SK-N-SH (cell line): ENCODE data around the gene CEP57. TPM values are rescaled to one million over a fixed set of nuclear protein-coding genes. Genes with fewer than 3 reads are reported as not detected.

Source experiments
- CTCF ChIA-PET: fragments of 300-600, 350-600 bp; formaldehyde crosslinking; extraction: SDS; loops from one replicate; lab custom pipeline; 2021; lab: Yijun Ruan, JAX
- POLR2A ChIA-PET: fragments of 350-600 bp; sonication (Branson Sonifier 250); formaldehyde crosslinking; extraction: SDS; loops from one replicate; lab custom pipeline; 2020; ENCODE audit warnings: antibody characterized with exemption, inconsistent platforms; lab: Yijun Ruan, JAX
- DNase-seq: peaks from one replicate; pipeline ENCODE4 v3.0.0; 2012
- H2AFZ ChIP-seq: fragments of 200-600 bp; sonication (generic); 2 replicates; pipeline ENCODE4 v1.8.1; 2016; ENCODE audit warnings: antibody characterized with exemption, mild to moderate bottlenecking, low read depth
- H3F3A ChIP-seq: fragments of 200-600 bp; sonication (generic); replicated peaks from 2 replicates; pipeline ENCODE3; 2016; ENCODE audit warnings: antibody characterized with exemption, mild to moderate bottlenecking; ENCODE audit not compliant: insufficient read depth
- H3K27ac ChIP-seq, 2 experiments: fragments of 200-500 bp in 1 of 2; fragments of 200-600 bp in 1 of 2; sonication (Bioruptor generic) in 1 of 2; sonication (generic), shearing (Covaris generic) in 1 of 2; 2 replicates each; pipeline versions ENCODE4 v1.5.1 to v1.6.1; 2014 to 2016; ENCODE audit warnings: low read depth in 2 of 2, inconsistent platforms in 1 of 2, low read length in 1 of 2, mild to moderate bottlenecking in 1 of 2, mixed read lengths in 1 of 2
- H3K27me3 ChIP-seq: fragments of 200-600 bp; sonication (generic), shearing (Covaris generic); 2 replicates; pipeline ENCODE4 v1.6.1; 2016; ENCODE audit warnings: mixed run types; ENCODE audit not compliant: insufficient read depth
- H3K36me3 ChIP-seq, 2 experiments: fragments of 200-500 bp in 1 of 2; fragments of 200-600 bp in 1 of 2; sonication (Bioruptor generic) in 1 of 2; sonication (generic) in 1 of 2; replicated peaks in 1 of 2; 2 replicates each; pipeline versions ENCODE3 to v1.5.1; 2014 to 2016; ENCODE audit warnings: low read length in 1 of 2, mild to moderate bottlenecking in 1 of 2; ENCODE audit not compliant: insufficient read depth in 2 of 2, control insufficient read depth in 1 of 2
- H3K4me1 ChIP-seq, 2 experiments: fragments of 200-500 bp in 1 of 2; fragments of 200-600 bp in 1 of 2; sonication (Bioruptor generic) in 1 of 2; sonication (generic), shearing (Covaris generic) in 1 of 2; 2 replicates each; pipeline versions ENCODE4 v1.5.1 to v1.6.1; 2014 to 2016; ENCODE audit warnings: low read depth in 1 of 2, low read length in 1 of 2, mixed run types in 1 of 2; ENCODE audit not compliant: insufficient read depth in 2 of 2, control insufficient read depth in 1 of 2
- H3K4me2 ChIP-seq: fragments of 200-600 bp; sonication (generic), shearing (Covaris generic); 2 replicates; pipeline ENCODE4 v1.6.1; 2017; ENCODE audit warnings: mixed run types
- H3K4me3 ChIP-seq, 2 experiments: fragments of 200-500 bp in 1 of 2; fragments of 200-600 bp in 1 of 2; sonication (Bioruptor generic) in 1 of 2; sonication (generic), shearing (Covaris generic) in 1 of 2; 2 replicates each; pipeline versions ENCODE4 v1.5.1 to v1.8.1; 2014 to 2016; ENCODE audit warnings: low read depth in 2 of 2, inconsistent platforms in 1 of 2, low read length in 1 of 2, mild to moderate bottlenecking in 1 of 2, mixed read lengths in 1 of 2, moderate library complexity in 1 of 2
- H3K79me2 ChIP-seq: fragments of 200-600 bp; sonication (generic); 2 replicates; pipeline ENCODE4 v1.8.1; 2017; ENCODE audit warnings: mild to moderate bottlenecking; ENCODE audit not compliant: insufficient read depth
- H3K9ac ChIP-seq: fragments of 200-600 bp; sonication (generic); 2 replicates; pipeline ENCODE4 v1.6.1; 2017; ENCODE audit warnings: mixed run types
- H3K9me2 ChIP-seq: fragments of 200-600 bp; sonication (generic); 2 replicates; pipeline ENCODE4 v1.6.1; 2017; ENCODE audit warnings: mixed run types
- H3K9me3 ChIP-seq: fragments of 200-600 bp; sonication (generic); 2 replicates; pipeline ENCODE4 v1.6.1; 2017; ENCODE audit warnings: mixed run types, mild to moderate bottlenecking, moderate library complexity
- H4K20me1 ChIP-seq: fragments of 200-600 bp; sonication (generic); 2 replicates; pipeline ENCODE4 v1.6.1; 2017; ENCODE audit warnings: mild to moderate bottlenecking, mixed run types; ENCODE audit not compliant: insufficient read depth
- CHD2 ChIP-seq: fragments of 150-350 bp; IDR thresholded peaks from 2 replicates; pipeline ENCODE4 v1.6.1; 2018; ENCODE audit warnings: low read length; ENCODE audit not compliant: partially characterized antibody
- ELF1 ChIP-seq: IDR thresholded peaks from 2 replicates; pipeline ENCODE4 v1.4.0; 2012
- EP300 ChIP-seq, 2 experiments: IDR thresholded peaks; 2 replicates each; pipeline versions ENCODE4 v1.4.0 to v1.6.1; 2012; ENCODE audit warnings: borderline replicate concordance in 1 of 2, low read depth in 1 of 2, low read length in 1 of 2
- EZH2phosphoT487 ChIP-seq: fragments of 200-600 bp; sonication (generic); IDR thresholded peaks from 2 replicates; pipeline ENCODE4 v1.6.1; 2017; ENCODE audit warnings: low read depth, mixed run types, mild to moderate bottlenecking, antibody characterized with exemption, moderate library complexity, borderline replicate concordance
- FOSL2 ChIP-seq: IDR thresholded peaks from 2 replicates; pipeline ENCODE4 v1.4.0; 2012; ENCODE audit warnings: low read depth, mild to moderate bottlenecking, moderate library complexity, borderline replicate concordance
- GABPA ChIP-seq: IDR thresholded peaks from 2 replicates; pipeline ENCODE4 v1.4.0; 2012; ENCODE audit warnings: low read depth, mild to moderate bottlenecking
- GATA2 ChIP-seq: sonication (generic); formaldehyde crosslinking; IDR thresholded peaks from 2 replicates; pipeline ENCODE4 v1.5.0; 2020; ENCODE audit warnings: mild to moderate bottlenecking, missing genetic modification reagents
- JUND ChIP-seq: IDR thresholded peaks from 2 replicates; pipeline ENCODE4 v1.4.0; 2012
- MEF2A ChIP-seq: IDR thresholded peaks from 2 replicates; pipeline ENCODE4 v1.4.0; 2012; ENCODE audit warnings: low read depth, borderline replicate concordance
- POLR2AphosphoS5 ChIP-seq: IDR thresholded peaks from 2 replicates; pipeline ENCODE4 v1.6.1; 2012; ENCODE audit warnings: low read depth, low read length
- REST ChIP-seq: IDR thresholded peaks from 2 replicates; pipeline ENCODE4 v1.6.1; 2012; ENCODE audit warnings: mild to moderate bottlenecking, low read depth, low read length, moderate library complexity
- RFX5 ChIP-seq: IDR thresholded peaks from 2 replicates; pipeline ENCODE4 v1.6.1; 2012; ENCODE audit warnings: mild to moderate bottlenecking, improper control_type of control experiment, low read length
- SMC3 ChIP-seq: IDR thresholded peaks from 2 replicates; pipeline ENCODE4 v1.6.1; 2012; ENCODE audit warnings: low read depth, low read length, improper control_type of control experiment
- USF2 ChIP-seq: fragments of 150-350 bp; IDR thresholded peaks from 2 replicates; pipeline ENCODE4 v1.6.1; 2017; ENCODE audit warnings: antibody characterized with exemption, low read length, low read depth, borderline replicate concordance
- WGBS: methylation state at CpG from one replicate; pipeline ENCODE4 v1.1.6; 2017; ENCODE audit warnings: low lambda C conversion rate; 5-methylcytosine and 5-hydroxymethylcytosine counted together
- polyA plus RNA-seq, 3 experiments: library from polyadenylated mRNA; depleted of rRNA; stranded (reverse); fragments of >200 nt; gene quantifications; 2 replicates each; pipeline ENCODE4 v1.2.3, GENCODE V29; 2012
- TF ChIP-seq, protein P1 (sequence below): fragments of 200-600 bp; sonication (generic); IDR thresholded peaks from 2 replicates; pipeline ENCODE4 v1.6.1; 2017; ENCODE audit warnings: antibody characterized with exemption, mild to moderate bottlenecking, moderate library complexity
- TF ChIP-seq, protein P2 (sequence below): IDR thresholded peaks from 2 replicates; pipeline ENCODE4; 2012
- TF ChIP-seq, protein P3 (sequence below): IDR thresholded peaks from 2 replicates; pipeline ENCODE4 v1.4.0; 2012; ENCODE audit warnings: low read depth

The CEP57 gene
- polyA plus RNA-seq, 1 of the 3 experiments (the other 2 are of a cell fraction): 12.2 TPM

- Histone ChIP-seq H3K9me2 (no peaks in the 10 kb centered on the region), H3K9me3 (no peaks in the 10 kb centered on the region), H3K4me1 (no peaks in the 10 kb centered on the region), H3K36me3 (no peaks in the 10 kb centered on the region), H3K4me3 (no peak overlapping the region), H3K4me2 (no peak overlapping the region), H3K27ac (no peak overlapping the region), H3K27me3 (no peaks in the 10 kb centered on the region; the same call in 1 of the 2 replicates), H4K20me1 (no peaks in the 10 kb centered on the region), H3K79me2 (no peaks in the 10 kb centered on the region), H3F3A (no peaks in the 10 kb centered on the region), H3K9ac (no peak overlapping the region), H2AFZ (no peak overlapping the region)
- WGBS: 24% methylated on average over 1 of the region's 1 CpG
- CTCF ChIA-PET: interaction anchor here (0.7 to 1.2 kb wide), 3 partner anchors 9 to 596 kb away, joined by 3 read pairs; no protein-coding TSS in a partner anchor
- POLR2A ChIA-PET: no interaction called here
- no peak for DNase-seq
- TF ChIP-seq, protein P1, sequence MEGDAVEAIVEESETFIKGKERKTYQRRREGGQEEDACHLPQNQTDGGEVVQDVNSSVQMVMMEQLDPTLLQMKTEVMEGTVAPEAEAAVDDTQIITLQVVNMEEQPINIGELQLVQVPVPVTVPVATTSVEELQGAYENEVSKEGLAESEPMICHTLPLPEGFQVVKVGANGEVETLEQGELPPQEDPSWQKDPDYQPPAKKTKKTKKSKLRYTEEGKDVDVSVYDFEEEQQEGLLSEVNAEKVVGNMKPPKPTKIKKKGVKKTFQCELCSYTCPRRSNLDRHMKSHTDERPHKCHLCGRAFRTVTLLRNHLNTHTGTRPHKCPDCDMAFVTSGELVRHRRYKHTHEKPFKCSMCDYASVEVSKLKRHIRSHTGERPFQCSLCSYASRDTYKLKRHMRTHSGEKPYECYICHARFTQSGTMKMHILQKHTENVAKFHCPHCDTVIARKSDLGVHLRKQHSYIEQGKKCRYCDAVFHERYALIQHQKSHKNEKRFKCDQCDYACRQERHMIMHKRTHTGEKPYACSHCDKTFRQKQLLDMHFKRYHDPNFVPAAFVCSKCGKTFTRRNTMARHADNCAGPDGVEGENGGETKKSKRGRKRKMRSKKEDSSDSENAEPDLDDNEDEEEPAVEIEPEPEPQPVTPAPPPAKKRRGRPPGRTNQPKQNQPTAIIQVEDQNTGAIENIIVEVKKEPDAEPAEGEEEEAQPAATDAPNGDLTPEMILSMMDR: no peak
- TF ChIP-seq POLR2AphosphoS5 (no peak), USF2 (no peak), EZH2phosphoT487 (no peak), MEF2A (no peak)
These were observed 40.2 kb upstream of the CEP57 start for GRCh38 chr11:95750101-95750500.

GRCh38 chr11:95751515-95751914, 38.8 kb upstream of the CEP57 start:
- Histone ChIP-seq H3K27me3 (no peaks in the 10 kb centered on the region; the same call in 1 of the 2 replicates), H3K4me2 (no peak overlapping the region), H4K20me1 (no peaks in the 10 kb centered on the region), H3K79me2 (no peaks in the 10 kb centered on the region), H3K4me1 (no peaks in the 10 kb centered on the region), H2AFZ (no peak overlapping the region), H3K9me2 (no peaks in the 10 kb centered on the region), H3K36me3 (no peaks in the 10 kb centered on the region), H3K9ac (no peak overlapping the region), H3F3A (no peaks in the 10 kb centered on the region), H3K27ac (no peak overlapping the region), H3K4me3 (no peak overlapping the region), H3K9me3 (no peaks in the 10 kb centered on the region)
- ChIA-PET POLR2A (no interaction called here), CTCF (interaction anchor here (0.9 kb wide), 2 partner anchors 10 to 13 kb away, joined by 3 read pairs; no protein-coding TSS in a partner anchor)
- WGBS: 75% methylated on average over 1 of the region's 1 CpG
- DNase-seq: no peak
- no peak for TF ChIP-seq CHD2
- TF ChIP-seq, protein P1: no peak
- TF ChIP-seq, protein P2, sequence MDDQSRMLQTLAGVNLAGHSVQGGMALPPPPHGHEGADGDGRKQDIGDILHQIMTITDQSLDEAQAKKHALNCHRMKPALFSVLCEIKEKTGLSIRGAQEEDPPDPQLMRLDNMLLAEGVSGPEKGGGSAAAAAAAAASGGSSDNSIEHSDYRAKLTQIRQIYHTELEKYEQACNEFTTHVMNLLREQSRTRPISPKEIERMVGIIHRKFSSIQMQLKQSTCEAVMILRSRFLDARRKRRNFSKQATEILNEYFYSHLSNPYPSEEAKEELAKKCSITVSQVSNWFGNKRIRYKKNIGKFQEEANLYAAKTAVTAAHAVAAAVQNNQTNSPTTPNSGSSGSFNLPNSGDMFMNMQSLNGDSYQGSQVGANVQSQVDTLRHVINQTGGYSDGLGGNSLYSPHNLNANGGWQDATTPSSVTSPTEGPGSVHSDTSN: no peak
- TF ChIP-seq SMC3: no peak
- TF ChIP-seq EP300 (IDR thresholded peaks at IDR 0.05; ENCODE audit: borderline replicate concordance in 1 of 2, low read depth in 1 of 2, low read length in 1 of 2): no peak
- TF ChIP-seq REST: no peak
- TF ChIP-seq EZH2phosphoT487: no peak
- no peak for TF ChIP-seq POLR2AphosphoS5
- no peak for TF ChIP-seq FOSL2
- no peak for TF ChIP-seq ELF1
- no peak for TF ChIP-seq RFX5
- TF ChIP-seq JUND: no peak
- no peak for TF ChIP-seq GABPA
- no peak for TF ChIP-seq GATA2 (CRISPR knock-in tag)
- TF ChIP-seq, protein P3, sequence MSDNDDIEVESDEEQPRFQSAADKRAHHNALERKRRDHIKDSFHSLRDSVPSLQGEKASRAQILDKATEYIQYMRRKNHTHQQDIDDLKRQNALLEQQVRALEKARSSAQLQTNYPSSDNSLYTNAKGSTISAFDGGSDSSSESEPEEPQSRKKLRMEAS: no peak
